HG03571 (cell line): ENCODE measurements around the gene TM6SF1.
"Not testable (repeated sequence)": the region's sequence is repeated elsewhere in the genome, so short reads cannot be mapped to it uniquely, and the experiment has no call there.

ENCODE experiments used
- ATAC-seq: cut with Tn5 transposase; IDR thresholded peaks from one replicate; pipeline ENCODE4 v1.9.1; 2021; ENCODE audit not compliant: unreplicated experiment

TM6SF1 gene

GRCh38 chr15:83087576-83087975, 19.9 kb upstream of the TM6SF1 start:
- ATAC-seq: no peak

DNA sequence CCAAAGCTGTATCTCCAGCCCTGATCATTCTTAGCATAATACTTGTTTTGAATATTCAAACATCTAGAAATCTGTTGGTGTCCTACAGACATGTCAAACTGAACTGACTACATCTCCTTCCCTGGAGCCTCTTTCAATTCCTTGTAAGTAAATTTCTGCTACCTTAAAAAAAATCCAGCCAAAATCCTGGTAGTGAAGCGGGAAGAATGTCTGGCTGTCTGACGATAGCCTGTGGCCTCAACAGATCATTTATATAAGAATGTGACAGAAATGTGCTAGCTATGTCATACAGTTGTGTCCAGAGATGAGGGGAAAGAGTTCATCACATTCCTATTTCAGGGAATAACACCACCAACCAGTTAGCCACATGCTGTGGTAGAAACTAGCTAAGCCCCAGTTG, 18.6 kb upstream of the TM6SF1 start:
- ATAC-seq: no peak

- no peak for ATAC-seq
Measured at GRCh38 chr15:83090465-83090864, 17.0 kb upstream of the TM6SF1 start.

- not testable (repeated sequence) for ATAC-seq
Measured at GRCh38 chr15:83091965-83092308, 15.5 kb upstream of the TM6SF1 start.

- ATAC-seq: no peak
Measured at GRCh38 chr15:83092309-83092976, 15.0 kb upstream of the TM6SF1 start.

GRCh38 chr15:83094583-83094982, 12.9 kb upstream of the TM6SF1 start:
- ATAC-seq: no peak

DNA sequence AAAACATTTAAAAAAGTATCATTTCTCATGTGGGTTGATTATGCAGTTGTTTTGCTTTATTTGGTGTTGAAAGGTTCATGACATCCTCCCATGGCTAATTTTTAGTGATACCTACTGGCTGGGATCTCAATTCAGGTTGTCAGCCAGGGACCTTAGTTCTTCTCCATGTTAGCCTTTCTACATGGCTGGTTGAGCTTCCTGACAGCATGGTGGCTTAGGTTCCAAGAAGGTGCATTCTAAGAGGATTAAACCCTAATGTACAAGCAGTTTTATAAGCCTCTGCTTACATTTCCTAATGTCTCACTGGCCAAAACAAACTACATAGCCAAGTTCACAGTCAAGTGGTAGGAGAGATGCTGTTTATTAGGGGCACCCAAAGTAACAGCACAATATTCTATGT, 9.4 kb upstream of the TM6SF1 start:
- ATAC-seq: no peak

DNA sequence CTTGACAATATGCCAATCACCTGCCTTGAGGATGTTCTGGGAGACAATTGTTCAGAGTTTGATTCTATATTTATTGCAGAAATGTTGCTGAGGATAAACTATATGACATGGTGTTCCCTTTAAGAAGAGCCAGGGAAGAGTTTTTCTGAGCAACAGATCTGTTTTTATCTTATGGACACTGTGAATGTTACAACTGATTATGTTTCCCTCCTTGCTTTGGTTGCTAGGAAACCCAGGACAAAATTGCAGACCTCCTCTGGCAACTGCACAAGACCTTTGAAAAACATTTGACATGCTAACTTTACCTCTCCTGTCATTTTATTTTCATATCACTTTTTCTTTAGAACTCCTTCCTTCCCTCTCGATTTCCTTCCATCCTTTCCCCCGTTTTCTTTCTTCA, 8.2 kb upstream of the TM6SF1 start:
- no peak for ATAC-seq

DNA sequence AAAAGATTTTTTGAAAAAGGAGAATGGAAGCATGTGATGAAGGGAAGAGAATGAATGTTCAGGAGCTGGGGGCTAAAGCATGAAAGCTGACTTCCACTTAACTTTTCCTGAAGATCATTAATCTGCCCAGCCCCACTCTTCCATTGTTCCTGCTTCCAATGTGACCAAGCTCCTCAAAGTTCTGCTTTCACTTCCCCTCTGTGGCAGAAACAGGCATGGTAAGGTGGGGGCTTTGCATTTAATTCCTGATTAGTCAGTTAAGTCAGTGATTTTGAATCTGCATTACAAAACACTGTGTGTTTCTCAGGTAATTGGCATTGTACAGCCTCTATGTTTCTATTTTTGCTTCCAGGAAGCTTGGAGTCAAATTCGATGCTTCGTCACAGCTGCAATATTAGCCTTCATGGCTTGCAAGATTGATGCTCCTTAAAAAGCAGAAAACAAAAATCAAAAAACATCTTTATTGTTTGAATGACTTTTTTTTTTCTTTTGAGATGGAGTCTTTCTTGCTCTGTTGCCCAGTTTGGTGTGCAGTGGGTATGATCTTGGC, 7.3 kb upstream of the TM6SF1 start:
- ATAC-seq: no peak

DNA sequence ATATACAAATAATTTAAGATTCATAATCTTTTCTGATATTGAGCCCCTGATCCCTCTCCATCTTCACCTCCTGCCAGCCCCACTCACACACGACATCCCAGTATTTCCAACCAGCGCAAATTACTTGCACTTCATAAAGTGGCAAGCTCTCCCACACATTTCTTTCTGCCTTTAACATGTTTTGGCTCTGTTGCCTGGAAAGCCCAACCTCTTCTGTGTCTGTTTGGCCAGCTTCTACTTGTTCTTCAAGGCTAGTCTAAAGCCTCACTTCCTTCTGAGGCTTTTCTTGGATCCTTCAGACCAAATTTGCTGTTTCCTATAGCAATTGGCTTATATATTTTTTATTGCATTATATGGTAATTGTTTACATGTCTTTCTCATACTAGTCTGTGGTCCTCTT, 5.1 kb upstream of the TM6SF1 start:
- ATAC-seq: no peak

DNA sequence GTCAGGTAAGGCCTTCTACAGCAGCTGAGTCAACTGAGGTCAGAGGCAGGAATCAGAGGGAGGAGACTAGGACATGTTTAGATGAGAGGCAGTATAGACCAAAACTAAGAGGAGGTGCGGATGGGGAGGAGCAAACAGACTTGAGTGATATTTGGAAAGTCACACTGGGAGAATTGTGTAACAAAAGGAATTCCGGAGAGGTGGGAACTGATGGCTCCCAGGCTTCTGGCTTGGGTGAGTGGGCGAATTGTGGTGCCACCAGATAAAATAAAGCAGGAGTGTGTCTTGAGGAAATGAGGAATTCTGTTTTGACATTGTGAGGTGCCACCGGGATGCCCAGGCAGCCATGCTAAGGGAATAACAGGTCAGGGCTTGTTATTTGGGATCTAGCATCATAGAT, 3.3 kb upstream of the TM6SF1 start:
- ATAC-seq: no peak

DNA sequence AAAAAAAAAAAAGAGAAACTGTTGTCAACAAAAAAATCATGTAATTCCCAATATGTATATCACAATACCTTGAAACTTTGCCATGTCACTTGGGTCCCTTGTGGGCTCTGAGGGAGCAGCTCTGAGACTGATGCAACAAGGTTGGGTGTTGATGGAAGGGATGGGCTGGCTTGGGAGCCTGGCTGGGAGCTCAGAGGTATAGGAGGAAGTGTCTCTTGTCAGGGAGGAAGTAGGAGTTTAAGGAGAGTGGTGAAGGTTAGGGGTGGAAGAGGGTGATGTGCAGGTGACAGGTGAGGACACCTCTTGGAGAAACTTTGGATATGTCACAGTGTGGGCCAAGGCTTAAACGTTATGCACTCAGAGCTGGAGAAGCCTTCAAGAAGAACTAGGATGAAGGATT, 2.0 kb upstream of the TM6SF1 start:
- ATAC-seq: no peak

DNA sequence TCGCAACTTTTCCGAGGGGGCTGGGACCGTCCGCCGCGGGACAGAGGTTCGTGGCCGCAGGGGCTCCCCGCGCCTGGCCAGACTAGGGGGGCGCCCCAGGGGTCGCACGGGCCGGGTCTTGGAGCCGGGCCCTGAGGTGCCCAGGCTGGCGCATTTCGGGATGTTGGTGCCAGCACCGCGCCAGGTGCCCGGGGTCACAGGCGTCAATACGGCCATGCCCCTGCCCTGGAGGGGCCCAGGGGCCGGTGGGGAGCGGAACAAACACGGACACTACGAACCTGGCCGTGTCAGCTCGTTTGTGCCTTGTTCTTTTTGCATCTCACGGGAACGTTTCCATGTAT, 366 bp downstream of the TM6SF1 start:
- ATAC-seq: no peak

DNA sequence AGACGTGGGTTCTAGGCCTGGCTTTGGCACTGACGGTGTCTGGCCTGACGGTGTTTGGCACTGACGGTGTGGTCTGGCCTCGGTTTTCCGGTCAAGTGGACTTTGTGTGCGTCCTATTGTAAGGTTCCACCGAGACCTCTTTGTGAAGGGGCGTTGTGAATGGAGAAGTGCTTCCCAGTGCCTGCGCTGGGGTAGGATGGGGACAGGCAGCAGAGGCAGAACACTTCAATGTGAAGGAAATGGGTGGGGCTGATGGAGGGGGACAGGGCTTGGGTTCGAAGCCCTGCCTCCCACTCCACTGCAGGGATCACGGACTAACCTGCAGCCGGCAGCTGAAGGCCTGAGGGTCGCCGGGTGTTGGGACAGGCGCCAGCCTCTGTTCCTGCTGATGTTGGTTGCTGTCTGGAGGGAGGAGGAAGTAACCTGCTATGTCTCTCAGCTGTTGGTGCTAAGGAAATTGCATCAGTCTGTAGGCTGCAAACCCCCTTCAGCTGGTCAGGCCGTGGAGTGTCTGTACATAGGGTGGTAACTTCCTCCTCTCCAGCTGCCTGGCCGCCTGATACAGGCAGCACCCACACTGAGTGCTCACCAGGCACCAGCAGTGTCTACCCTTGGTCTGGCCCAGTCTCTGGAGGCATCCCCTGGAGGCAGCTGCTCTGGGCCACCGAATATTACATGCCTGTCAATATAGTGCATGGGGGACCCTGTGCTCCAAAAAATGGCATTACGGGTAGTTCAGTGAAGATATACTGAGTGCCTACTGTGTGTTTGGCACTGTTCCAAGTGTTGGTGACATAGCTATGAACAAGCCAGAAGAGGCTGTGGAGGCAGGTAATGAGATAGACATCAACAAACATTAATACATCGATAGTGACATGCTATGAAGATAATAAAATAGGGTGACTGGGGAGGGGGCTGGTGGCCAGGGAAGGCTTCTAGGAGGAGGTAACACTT, 1.1 kb downstream of the TM6SF1 start:
- ATAC-seq: peak; percentile 70

DNA sequence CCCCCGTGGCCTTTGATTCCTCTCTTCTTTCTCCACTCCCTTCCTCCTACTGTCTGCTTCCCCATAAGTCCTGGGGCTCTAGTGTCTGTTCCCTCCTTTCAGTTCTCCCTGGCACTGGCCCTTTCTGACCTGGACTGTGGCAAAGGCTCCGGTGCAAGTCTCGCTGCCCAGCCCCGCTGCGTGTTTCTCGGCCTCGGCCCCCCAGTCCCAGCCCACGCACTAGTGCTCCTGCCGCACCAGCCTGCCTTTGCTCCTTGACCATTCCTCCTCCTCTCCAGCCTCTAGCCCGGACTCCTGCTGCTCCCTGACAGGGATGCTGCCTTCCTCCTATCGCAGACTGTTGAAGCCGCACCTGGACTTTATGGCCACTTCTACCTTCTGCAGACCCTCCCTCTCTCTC, 2.1 kb downstream of the TM6SF1 start:
- ATAC-seq: no peak

GRCh38 chr15:83110381-83110780, 2.9 kb downstream of the TM6SF1 start:
- no peak for ATAC-seq

- ATAC-seq: no peak
Measured at GRCh38 chr15:83111149-83111548, 3.7 kb downstream of the TM6SF1 start.

- ATAC-seq: no peak
Measured at GRCh38 chr15:83112233-83112955, 4.9 kb downstream of the TM6SF1 start.

DNA sequence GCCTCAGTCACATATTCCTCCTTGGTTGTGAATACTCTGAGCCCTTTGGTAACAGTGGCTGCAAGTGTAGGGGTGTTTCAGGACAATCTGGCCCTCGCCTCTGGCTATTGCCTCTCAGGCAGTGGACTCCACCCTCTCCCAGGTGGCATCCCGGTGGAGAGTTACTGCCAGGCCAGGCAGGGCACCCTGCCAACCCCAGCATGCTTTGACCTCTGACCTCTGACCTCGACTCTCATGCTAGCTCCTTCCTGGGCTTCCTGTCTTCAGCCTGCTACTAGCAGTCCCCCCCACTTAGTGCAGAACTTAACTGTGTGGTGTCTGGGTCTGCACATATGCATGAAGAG, 5.5 kb downstream of the TM6SF1 start:
- ATAC-seq: no peak

GRCh38 chr15:83113881-83114674, 6.6 kb downstream of the TM6SF1 start:
- no peak for ATAC-seq

DNA sequence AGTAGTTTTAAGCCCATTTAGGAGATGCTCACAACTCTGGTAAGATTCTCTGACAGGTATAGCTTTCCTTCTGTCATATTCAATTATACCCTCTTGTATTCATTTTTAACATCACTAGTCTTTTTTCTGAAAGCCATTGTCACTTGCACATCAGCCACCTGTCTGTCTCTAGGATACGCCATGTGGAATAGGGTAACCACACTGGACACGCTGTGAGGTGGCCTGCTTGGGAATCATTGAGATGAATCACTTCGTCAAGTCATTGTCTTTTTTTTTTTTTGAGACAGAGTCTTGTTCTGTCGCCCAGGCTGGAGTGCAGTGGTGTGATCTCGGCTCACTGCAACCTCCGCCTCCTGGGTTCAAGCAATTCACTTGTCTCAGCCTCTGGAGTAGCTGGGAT, 7.4 kb downstream of the TM6SF1 start:
- no peak for ATAC-seq
